Dermis lymphatic vessel endothelial cell (primary cell): ENCODE measurements around the gene LHCGR. TPM values are rescaled to one million over a fixed set of nuclear protein-coding genes. Genes with fewer than 3 reads are reported as not detected.

Source experiments
- total RNA-seq: library from RNA; depleted of rRNA; stranded (reverse); fragments of >200 nt; gene quantifications from 2 replicates; pipeline ENCODE4 v1.2.1, GENCODE V29; 2014

LHCGR gene
- not detected in 2 replicates for total RNA-seq

GRCh38 chr2:48755473-48755872, at the start of gene LHCGR:
Gene LHCGR, minus strand, starts transcription at chr2:48755724. Its CDS starts 53 bp downstream, at chr2:48755671.

Other genes with a start within 250 kb of the LHCGR start
- gene STON1, start 225.6 kb downstream of the LHCGR start, total RNA-seq: 2.3 and 4.7 TPM in 2 replicates
- 0.09 and 0.11 TPM in 2 replicates for gene GTF2A1L, start 137.9 kb downstream of the LHCGR start, total RNA-seq